ENCODE measurements around the gene FBXO10. TPM values are rescaled to one million over a fixed set of nuclear protein-coding genes. Genes with fewer than 3 reads are reported as not detected.
"Not testable (repeated sequence)": the region's sequence is repeated elsewhere in the genome, so short reads cannot be mapped to it uniquely, and the experiment has no call there.

Gene FBXO10, protein sequence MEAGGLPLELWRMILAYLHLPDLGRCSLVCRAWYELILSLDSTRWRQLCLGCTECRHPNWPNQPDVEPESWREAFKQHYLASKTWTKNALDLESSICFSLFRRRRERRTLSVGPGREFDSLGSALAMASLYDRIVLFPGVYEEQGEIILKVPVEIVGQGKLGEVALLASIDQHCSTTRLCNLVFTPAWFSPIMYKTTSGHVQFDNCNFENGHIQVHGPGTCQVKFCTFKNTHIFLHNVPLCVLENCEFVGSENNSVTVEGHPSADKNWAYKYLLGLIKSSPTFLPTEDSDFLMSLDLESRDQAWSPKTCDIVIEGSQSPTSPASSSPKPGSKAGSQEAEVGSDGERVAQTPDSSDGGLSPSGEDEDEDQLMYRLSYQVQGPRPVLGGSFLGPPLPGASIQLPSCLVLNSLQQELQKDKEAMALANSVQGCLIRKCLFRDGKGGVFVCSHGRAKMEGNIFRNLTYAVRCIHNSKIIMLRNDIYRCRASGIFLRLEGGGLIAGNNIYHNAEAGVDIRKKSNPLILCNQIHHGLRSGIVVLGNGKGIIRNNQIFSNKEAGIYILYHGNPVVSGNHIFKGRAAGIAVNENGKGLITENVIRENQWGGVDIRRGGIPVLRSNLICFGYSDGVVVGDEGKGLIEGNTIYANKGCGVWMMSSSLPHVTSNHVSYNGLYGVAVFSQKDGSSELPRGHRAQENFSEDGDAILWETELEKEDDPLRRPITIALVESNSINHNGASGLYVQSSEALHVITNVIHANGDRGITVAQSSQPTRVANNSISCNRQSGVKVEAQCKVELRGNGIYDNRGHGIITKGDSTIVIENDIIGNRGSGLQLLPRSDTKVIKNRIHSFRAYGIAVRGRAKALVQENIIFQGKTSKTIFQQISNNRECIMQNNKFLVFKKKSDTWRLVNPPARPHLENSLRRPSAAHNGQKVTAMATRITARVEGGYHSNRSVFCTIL
- 10 to 100 TPM in 2 of 5 donors, 1 to 10 TPM in 3; 8.3 to 10.6 (median 10.0) TPM for polyA plus RNA-seq (ENCODE audit: insufficient read depth in 1 of 5, insufficient read length in 5 of 5, low replicate concordance in 1 of 5)
- long read RNA-seq, donor 1, result 0 reads
- long read RNA-seq, donor 2, full-length matches to known transcripts, result 2 of 2 reads
- long read RNA-seq, donor 2, partial matches to known transcripts, result 0 of 2 reads
- long read RNA-seq, donor 2, other reads (novel, unspliced or antisense), result 0 of 2 reads
- long read RNA-seq, donor 3, full-length matches to known transcripts, result 2 of 2 reads
- long read RNA-seq, donor 3, partial matches to known transcripts, result 0 of 2 reads
- long read RNA-seq, donor 3, other reads (novel, unspliced or antisense), result 0 of 2 reads
- long read RNA-seq, donor 4, result 0 reads
- long read RNA-seq, donor 5, result 0 reads
- long read RNA-seq, donor 6, result 0 reads
- long read RNA-seq, donor 7, result 0 reads
- long read RNA-seq, donor 8, result 0 reads

DNA sequence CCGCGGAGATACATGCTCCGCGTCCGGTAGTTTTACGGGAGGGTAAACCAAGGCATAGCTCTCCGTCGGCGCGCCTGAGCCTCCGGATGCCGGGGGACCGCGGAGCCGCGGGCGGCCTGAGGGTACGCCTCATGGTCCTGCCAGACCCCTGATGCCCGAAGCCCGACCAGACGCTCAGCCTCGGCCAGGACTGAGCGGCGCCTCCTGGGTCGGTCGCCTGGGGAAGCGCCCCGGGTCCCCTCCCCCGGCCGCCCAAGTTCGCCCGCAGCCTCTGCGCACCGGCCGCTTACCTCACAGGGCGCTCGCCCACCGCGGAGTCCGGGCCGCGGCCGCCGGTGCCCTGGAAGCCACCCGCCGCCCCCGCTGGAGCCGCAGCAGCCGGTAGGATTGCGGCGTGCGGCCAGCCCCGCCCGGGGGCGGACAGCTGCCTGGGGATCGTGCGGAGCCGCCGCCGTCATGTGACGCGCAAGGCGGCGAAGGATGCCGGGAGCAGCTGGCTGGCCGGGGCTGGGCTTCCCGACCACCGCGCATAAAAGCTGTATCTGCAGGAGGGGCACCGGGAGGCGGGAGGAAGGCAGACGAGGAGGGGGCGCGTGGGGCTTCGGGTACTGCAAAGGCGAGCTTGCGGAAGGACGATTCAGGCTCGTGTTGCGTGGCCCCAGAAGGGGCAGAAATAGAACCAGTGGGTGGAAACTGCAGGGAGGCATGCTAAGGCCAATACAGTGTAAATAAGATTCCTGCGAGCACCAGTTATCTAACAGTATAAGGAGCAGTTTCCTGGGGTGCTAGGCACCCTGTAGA is at the start of gene FBXO10:
Gene FBXO10 (minus strand): TSS at position 460 of the 801 bp plus-strand sequence. CDS start 34,612 bp downstream, outside the sequence.
- DNase-seq, result peak; percentile 77 to 78

DNA sequence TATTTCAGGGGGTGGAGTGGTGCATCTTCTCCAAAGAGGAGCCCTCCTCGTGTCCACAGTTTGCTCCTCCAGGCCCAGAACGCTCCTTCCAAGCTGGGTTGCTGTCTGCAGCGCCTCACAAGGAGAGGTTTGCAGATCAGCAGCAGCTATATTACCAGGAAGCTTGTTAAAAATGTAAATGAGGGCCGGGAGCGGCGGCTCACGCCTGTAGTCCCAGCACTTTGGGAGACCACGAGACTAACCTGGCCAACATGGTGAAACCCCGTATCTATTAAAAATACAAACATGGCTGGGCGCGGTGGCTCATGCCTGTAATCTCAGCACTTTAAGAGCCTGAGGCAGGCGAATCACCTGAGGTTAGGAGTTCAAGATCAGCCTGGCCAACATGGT is 49.6 kb upstream of the FBXO10 start:
- DNase-seq, result no peak

DNA sequence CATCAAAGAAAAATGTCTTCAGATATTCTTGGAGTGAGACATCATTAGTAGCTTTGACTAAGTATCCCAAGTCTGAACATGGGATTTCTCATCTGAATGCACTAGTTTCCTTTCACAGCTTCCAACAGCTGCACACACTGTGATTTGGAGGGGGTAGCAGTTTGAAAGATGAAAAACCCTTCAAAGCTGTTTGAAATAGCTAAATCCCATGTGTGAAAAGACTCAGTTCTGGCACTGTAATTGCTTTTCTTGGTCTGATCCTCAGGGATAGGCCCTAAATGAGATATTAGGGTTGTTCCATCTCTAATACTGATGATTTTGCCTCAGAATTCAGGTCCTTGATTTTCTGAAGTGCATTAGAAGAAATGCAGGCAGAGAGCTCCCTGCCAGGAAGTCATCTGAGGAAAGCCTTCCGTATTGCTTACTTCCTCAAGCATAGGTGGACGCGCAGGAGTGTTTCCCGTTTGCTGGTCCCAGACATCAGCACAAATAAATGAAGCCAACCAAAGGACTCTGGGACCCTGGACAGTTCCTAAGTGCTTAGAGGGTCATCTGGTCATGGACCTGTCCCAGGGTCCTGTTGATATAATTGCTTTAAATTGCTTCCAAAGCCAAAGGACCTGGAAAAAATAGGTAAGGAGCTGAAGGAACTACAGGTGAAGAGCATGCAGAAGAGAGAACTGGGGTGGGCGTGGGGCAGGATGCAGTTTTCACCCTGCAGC is 49.0 kb upstream of the FBXO10 start:
- DNase-seq, result no peak

DNA sequence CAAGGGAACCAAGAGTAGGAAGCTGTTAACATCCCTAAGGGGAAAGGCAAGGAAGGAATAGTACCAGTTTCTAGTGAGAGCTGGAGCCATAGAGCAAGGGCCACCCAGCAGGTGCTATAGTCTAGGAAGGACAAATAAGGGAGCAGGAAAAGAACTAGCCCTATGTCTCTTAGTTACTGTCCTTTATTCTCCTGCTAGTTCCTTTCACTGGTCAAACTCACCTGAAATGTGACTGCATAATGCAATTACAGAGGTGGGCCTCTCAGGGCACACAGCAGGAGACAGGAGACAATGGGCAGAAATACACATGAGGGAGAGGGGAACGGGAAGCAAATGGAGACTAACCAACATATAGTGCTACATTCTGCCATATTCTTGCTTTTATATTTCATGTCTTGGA is 47.9 kb upstream of the FBXO10 start:
- DNase-seq, result no peak

DNA sequence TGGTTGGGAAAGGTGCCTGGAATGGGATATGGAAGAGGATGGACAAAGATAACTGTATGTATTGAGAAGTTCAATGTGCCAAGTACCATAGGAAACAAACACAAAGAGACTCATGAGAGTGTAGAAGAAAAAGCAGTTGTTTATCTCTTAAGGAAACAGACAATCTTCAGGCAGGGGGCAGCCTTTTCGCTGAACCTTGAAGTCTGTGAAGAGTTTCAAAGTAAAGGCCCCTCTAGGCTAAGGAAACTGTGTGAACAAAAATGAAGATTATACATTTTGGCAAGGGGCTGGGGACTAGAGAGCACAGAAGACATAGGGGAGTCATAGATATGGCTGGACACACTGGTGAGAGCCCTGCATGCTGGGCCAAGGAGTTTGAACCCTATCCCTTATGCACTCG is 47.1 kb upstream of the FBXO10 start:
- no peak for DNase-seq

DNA sequence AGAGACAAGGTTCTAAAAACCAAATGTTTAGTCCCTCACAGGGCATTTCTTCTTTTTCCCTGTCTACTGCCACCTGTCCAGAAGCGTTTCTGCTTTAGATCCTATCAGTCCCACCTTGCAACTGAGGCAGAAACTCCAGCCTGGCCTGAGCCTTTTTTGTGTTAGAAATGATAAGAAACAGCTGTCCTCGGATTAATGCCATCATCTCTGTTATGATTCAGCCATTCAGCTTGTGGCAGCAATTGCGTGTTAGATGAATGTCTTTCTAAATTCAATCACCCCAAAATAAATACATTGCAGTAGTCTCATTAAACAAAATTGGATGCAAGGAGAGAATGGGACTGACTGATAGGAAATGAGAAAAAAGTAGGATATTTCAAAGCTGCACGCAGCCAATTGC is 46.3 kb upstream of the FBXO10 start:
- DNase-seq, result no peak

DNA sequence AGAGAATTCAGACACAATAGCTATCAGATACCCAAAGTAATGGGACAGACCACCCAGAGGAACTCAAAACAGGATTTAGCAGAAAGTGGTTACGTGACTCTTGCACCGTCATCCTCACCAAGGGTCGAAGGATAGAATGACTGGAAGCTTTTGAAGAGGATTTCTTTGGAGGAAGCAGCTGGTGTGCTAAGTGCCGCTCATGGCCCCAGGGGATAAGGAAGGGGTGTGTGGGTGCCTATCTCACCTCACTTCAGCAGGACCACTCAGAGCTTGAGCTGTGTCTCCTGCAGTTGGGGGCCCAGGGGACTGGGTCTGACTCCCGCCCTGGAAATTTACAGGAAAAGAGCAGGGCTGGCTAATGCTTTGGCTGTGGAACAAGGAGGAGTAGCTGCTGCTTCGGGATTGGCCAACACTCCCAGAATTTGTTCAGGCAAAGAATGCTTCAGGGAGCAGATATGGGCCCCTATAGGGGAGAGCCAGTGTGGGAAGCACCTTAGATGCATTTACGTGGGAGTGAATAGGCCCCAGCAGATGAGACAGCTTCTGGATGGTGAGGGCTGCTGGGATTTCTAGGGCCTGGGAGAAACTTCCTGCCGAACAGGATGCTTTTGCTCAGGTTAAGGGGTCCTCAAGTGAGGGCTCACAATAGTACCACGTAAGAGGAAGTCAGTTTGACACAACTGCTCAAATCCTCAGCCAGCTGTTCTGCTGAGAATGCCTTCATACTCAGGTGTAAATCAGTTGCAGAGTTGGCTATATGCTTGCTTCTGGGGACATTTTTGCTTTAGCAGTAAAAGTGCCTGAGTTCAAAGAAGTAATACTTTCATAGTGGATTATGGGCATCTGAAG is 45.3 kb upstream of the FBXO10 start:
- DNase-seq, result no peak

DNA sequence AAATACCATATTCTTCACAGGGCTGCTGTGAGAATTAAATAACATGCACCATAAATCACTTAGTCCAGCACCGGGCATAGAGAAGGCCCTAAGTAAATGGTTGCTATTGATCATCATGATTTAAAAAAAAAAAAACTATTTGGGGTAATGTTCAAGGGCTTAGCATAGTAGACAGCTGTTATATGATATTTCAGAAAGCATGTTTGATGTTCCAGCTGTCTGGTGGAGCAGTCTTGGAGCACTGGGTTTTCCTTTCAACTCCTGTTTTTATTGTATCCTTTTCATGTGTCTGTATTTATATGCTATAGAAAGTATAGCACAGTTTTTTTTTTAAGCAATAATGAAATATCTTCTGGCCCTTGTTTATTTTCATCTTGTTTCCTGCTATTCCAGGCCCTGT is 44.2 kb upstream of the FBXO10 start:
- DNase-seq, result no peak

DNA sequence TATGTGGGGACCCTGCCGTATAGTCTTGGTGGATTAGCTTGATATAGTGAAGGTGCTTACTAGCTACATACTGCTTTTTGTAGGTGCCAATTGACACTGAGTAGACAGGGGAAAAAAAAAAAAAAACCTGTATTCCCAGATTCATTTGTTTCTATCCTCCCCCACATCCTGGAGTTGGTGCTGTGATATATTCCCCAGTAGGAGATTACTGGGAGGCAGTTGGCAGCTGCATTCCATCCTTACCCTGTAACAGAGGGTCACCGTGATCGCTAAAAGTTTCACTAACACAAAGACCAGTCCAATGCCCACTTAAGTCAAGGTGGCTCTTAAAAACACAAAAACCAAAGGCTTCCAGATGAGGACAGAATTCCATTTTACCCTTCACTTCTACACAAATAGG is 43.6 kb upstream of the FBXO10 start:
- no peak for DNase-seq

DNA sequence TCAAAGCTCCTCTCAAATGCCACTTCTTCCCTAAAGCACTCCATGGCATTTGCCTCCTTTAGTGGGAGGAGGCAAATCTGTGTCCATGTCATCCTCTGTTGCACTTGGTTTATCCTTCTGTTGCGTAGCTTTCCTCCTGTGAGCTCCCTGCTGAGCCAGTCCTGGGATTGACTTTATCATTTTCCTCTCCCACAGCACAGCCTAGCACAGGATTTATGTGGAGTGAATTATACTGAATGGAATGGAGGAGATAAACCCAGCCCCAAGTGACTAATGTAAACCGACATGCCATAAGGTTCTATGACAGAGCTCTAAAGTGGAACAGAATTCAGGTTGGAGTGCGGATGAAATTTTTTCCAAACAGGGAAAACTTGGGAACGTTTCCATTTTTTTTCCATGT is 42.6 kb upstream of the FBXO10 start:
- no peak for DNase-seq

DNA sequence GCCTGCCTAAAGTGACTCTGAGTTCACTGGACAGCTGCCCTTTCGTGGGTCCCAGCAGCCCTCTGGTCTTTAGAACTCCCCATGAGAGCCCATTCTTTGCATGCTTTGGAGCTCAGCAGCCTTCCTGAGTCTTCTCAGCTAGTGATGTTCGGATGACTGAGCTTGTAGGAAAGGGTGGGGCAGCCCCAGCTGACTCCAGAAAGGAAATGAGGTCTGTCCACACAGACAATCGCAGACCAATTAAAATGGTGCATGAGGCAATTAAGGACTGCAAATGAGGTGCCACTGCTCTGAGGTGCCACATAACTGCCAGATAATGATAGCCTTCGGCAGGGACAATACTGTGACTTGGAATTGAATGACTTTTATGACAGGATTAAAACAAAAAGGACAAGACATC is 41.7 kb upstream of the FBXO10 start:
- DNase-seq, result no peak

DNA sequence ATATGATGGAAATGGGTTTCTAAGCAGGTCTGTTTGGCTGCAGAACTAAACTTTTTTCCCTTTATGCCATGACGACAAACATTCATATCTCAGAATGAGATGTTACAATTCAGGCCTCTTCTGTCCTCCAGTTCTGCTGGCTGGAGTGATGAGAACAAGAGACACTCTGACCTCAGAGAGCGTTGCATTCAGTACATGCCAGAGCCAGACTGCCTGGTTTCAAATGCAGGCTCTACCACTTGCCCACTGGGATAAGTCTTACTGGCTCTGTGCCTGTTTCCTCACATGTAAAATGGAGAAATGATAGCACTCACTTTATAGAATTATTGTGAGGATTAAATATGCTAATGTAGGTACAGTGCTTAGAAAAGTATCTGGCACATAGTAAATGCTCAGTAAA is 41.0 kb upstream of the FBXO10 start:
- DNase-seq, result no peak

DNA sequence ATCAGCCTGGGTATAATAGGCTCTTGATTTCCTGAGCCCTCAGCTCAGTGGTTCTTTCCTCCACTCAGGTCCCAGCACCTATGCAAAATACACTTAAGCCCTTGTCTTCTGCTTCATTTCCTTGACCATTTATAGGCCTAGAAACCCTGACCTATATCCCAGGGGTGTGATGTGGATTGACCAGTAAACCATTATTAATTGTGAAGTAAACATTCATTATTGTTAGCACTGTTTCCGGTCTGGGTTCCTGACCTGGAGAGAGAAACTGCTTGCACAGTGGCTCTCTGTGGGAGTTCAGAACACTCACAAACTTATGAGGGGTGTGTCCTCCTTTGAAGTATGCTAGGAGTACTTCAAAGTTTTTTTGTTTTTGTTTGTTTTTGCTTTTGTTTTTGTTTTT is 35.8 kb upstream of the FBXO10 start:
- no peak for DNase-seq

DNA sequence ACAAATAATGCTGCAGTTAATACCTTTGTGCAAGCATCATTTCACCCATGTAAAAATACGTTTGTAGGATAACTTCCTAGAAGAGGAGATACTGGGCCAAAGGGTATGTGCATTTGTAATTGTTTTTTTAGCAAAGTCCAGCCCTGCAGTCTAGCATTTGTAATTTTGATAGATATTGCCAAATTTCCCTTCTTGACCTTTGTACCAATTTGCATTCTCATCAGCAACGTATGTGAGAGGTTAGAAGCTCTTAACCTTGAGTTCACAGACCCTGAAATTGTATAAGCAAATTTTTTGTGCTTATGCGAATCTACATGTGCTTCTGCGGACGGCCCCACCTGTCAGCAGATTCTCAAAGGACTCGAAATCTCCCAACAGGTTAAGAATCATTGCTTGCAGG is 34.8 kb upstream of the FBXO10 start:
- DNase-seq, result no peak

DNA sequence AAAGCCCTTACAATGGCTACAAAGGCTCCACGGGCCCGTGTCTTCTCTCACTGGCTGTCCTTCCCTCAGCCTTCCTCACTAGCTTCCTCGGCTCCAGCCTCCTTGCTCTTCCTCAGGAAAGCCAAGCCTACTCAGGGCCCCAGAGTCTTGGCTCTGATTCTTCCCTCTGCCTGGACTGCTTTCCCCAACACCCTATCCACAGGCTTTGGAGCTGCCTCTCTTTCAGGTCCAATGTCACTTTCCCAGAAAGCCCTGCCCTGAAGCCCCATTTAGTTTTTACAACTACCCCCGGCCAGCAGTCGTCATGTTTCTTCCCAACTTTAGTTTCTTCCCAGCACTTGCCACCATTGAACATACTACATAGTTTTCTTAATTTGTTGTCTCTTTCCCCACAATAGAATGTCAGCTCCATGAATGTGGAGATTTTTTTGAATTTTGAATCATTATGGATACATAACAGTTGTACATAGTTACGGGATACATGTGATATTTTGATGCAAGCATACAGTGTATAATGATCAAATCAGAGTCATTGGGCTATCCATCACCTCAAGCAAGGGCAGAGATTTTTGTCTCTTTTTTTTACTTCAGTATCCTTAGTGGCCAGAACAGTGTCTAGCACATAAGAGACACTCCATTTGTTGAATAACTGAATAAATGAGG is 33.7 kb upstream of the FBXO10 start:
- DNase-seq, result no peak

DNA sequence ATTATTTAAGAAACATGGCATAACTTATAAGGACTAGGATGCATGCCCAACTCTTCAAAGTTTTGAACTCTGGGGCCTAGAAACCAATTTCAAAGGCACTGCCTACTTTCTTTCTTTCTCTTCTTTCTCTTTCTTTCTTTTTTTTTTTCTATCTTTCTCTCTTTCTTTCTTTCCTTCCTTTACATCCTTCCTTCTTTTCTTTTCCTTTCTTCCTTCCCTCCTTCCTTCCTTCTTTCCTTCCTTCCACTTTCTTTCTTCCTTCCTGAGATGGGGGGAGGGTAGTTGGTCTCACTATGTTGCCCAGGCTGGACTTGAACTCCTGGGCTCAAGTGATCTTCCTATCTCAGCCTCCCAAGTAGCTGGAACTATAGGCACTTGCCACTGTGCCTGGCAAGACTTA is 32.1 kb upstream of the FBXO10 start:
- no peak for DNase-seq

DNA sequence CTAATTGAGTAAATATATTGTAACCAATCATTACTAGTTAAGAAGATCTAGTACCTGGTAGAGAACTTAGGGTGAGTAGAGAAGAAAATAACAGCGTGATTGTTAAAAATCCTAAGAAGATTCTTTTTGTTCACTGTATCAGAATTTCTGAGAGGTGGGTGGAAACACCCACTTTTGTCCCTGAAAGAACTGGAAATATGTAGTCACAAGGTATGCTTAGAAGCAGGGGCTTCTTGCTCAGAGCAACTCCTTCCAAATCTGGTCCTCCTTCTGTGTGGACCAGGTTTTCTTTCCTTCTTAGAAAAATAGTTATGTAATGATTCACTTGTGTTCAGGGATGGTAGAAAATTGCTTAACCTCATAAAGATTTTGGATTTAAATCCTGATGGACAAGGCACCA is 28.1 kb upstream of the FBXO10 start:
- no peak for DNase-seq

DNA sequence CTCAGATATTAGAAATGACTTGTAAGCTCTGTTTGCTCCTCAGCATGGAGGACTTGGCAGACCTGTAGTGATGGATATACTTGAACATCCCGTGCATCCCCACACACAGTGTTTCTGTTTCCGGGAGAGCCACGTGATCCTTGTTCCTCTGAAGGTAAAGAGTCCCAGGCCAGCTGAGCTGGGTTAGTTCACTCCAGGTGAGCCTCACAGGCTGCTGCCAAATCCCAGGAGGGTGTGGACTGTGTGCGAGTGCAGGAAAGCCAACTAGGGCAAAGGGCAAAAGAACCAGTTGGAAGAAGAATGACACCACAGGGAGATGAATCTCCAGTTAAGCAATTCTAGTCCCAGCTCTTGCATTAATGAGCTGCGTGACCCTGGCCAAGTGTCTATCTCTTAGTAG is 26.6 kb upstream of the FBXO10 start:
- DNase-seq, result no peak

DNA sequence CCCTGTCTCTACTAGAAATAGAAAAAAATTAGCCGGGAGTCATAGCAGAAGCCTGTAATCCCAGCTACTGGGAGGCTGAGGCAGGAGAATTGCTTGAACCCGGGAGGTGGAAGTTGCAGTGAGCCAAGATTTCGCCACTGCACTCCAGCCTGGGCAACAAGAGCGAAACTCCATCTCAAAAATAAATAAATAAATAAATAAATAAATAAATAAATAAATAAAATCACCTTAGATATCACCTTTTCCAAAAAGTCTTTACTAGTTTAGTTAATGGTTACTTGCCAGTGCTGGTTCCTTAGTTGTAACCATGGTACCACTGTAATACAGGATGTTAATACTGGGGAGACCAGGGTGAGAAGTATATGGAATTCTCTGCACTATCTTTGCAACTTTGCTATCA is 25.9 kb upstream of the FBXO10 start:
- DNase-seq, result not testable (repeated sequence)

Data from right lung (tissue), 10 donors.